ENCODE results near the gene IMP4.

DNA sequence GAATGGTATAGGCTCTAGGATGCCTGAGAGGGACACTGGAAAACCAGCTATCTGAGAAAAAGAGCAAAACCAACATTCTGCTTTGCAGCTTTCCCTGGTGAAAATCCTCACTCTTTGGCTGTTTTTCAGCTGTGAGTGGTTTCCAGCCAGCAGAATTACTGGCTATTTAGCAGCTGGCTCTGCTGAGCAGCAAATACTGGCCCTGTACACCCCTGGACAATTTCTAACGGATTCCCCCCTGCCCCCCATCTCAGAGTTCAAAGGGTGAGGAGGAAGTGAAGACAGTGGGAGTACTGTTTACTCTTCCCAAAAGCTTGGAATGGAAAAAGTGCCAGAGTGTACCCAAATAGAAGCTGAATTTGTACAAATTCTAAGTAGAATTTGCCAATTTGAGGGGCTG, 26.1 kb upstream of the IMP4 start:
- TF ChIP-seq RAD21 (IDR thresholded peaks at IDR 0.05; ENCODE audit: low read depth) (no peak), TAF1 (IDR thresholded peaks at IDR 0.05; ENCODE audit: low read depth) (no peak), EP300 (IDR thresholded peaks at IDR 0.05; ENCODE audit: borderline replicate concordance) (no peak), TCF12 (IDR thresholded peaks at IDR 0.05; ENCODE audit: low read depth) (no peak), EGR1 (IDR thresholded peaks at IDR 0.05) (no peak), YY1 (IDR thresholded peaks at IDR 0.05; ENCODE audit: low read depth) (no peak), CEBPB (IDR thresholded peaks at IDR 0.05) (no peak), NFIC (IDR thresholded peaks at IDR 0.05) (no peak)
- TF ChIP-seq, protein P1, sequence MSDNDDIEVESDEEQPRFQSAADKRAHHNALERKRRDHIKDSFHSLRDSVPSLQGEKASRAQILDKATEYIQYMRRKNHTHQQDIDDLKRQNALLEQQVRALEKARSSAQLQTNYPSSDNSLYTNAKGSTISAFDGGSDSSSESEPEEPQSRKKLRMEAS (IDR thresholded peaks at IDR 0.05): no peak

Measured in Ishikawa (cell line).